Left ventricle myocardium inferior (tissue), 1 donor: ENCODE measurements around the gene FOXL2. TPM values are rescaled to one million over a fixed set of nuclear protein-coding genes. Genes with fewer than 3 reads are reported as not detected.

ENCODE experiments used
- DNase-seq: peaks from one replicate; pipeline ENCODE4 v3.0.0-alpha.2; 2020
- H3K27ac ChIP-seq: fragments of 200-600 bp; replicated peaks from 2 replicates; pipeline ENCODE4 v1.8.0; 2021
- H3K27me3 ChIP-seq: fragments of 200-600 bp; 2 replicates; pipeline ENCODE4 v1.8.0; 2021; ENCODE audit warnings: low read depth
- H3K36me3 ChIP-seq: fragments of 200-600 bp; 2 replicates; pipeline ENCODE4 v1.8.0; 2021
- H3K4me1 ChIP-seq: fragments of 200-600 bp; 2 replicates; pipeline ENCODE4 v1.8.0; 2021
- H3K4me3 ChIP-seq: fragments of 200-600 bp; 2 replicates; pipeline ENCODE4 v1.8.0; 2021; ENCODE audit warnings: mild to moderate bottlenecking, moderate library complexity
- H3K9me3 ChIP-seq: fragments of 200-600 bp; replicated peaks from 2 replicates; pipeline ENCODE4 v1.8.0; 2021
- CTCF ChIP-seq: fragments of 200-600 bp; IDR thresholded peaks from 2 replicates; pipeline ENCODE4 v1.8.0; 2021; ENCODE audit warnings: antibody characterized with exemption, mild to moderate bottlenecking, borderline replicate concordance
- intact Hi-C: fragments of 100-400 bp; cut with micrococcal nuclease; formaldehyde crosslinking; loops from one replicate; pipeline ENCODE4 v1.11.0; 2022
- total RNA-seq: library from RNA; stranded (reverse); fragmentation: NEBNext Ultra II Directional; extraction: Animal tissue kit (Norgen Biotek cat#: 25700); gene quantifications from one replicate; pipeline ENCODE4 v1.2.1, GENCODE V29; 2021
- donor health status: DM: no; HTN: yes; CAD: no; lungs with severe emphysema.

The FOXL2 gene
- total RNA-seq, 1 donor from 2014 or later = not detected

- TF ChIP-seq CTCF = no peak
- Histone ChIP-seq H3K36me3 (no peaks in the 10 kb centered on the region), H3K9me3 (no peaks in the 10 kb centered on the region), H3K4me3 (no peak overlapping the region), H3K27ac (no peak overlapping the region), H3K4me1 (peaks cover 19% of the 10 kb centered on the region), H3K27me3 (no peaks in the 10 kb centered on the region)
- intact Hi-C loops = loop anchor here (5.0 kb wide), 1 partner anchor 222 kb away; no protein-coding TSS in a partner anchor
- no peak for DNase-seq
These were observed 27.6 kb downstream of the FOXL2 start for GRCh38 chr3:138919325-138919724.

- intact Hi-C loops = loop anchor here (5.0 kb wide), 1 partner anchor 220 kb away; no protein-coding TSS in a partner anchor
- no peak overlapping the region for H3K27ac ChIP-seq
- no peak overlapping the region for H3K4me3 ChIP-seq
- H3K36me3 ChIP-seq = no peaks in the 10 kb centered on the region
- H3K27me3 ChIP-seq = no peaks in the 10 kb centered on the region
- DNase-seq = no peak
- no peaks in the 10 kb centered on the region for H3K9me3 ChIP-seq
- peaks cover 19% of the 10 kb centered on the region for H3K4me1 ChIP-seq
- no peak for TF ChIP-seq CTCF
These were observed 30.1 kb downstream of the FOXL2 start for GRCh38 chr3:138916824-138917223.

DNA sequence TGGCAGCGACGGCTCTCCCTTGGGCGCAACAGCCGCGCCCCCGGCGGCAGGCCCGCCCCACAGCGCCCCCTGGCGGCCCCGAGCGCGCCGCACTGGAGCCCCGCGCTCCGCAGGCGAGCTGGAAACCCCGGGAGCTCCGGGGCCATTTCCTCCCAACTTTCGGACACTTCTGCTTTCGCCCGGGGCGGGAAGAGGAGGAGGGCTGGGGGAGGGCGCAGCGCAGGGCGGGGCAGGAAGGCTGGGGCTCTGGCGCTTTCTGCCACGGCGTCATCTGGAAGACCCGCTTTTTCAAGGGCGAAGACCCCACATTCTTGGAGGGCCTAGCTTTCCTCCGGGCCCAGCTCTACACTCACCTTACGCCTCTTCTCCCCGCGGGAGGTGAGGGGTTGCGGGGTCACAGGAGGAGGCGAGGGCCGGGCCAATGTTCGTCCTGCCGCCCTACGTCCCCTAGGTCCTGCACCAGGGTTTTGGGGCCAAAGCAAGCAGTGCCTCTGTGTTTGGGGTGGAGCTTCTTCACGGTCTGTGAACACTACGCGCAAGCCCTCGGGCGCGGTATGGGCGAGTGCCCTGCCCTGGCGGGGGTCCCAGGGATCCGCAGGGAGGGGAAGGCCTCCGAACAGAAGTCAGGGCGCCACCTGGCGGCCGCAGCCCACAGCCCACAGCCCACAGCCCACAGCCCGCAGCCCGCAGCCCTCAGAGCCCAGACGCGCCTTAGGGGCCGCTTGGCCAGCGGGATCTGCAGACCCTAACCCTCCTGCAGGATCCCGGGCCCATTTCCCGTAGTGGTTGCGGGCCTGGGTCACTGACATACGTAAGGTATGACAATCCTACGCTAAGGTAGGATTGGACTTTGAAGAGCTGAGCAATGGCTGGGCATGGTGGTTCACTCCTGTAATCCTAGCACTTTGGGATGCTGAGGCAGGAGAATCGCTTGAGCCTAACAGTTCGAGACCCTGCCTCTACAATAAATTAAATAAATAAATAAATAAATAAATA lies 31.1 kb downstream of the FOXL2 start:
- peak; percentile 80 for TF ChIP-seq CTCF
- Histone ChIP-seq H3K4me3 (peak overlapping the region; percentile 80), H3K36me3 (no peaks in the 10 kb centered on the region), H3K27me3 (no peaks in the 10 kb centered on the region), H3K4me1 (peaks cover 19% of the 10 kb centered on the region), H3K9me3 (no peaks in the 10 kb centered on the region), H3K27ac (peak overlapping the region; percentile 96)
- DNase-seq = peak; percentile 95
- intact Hi-C loops = loop anchor here (5.0 kb wide), 1 partner anchor 218 kb away; no protein-coding TSS in a partner anchor

GRCh38 chr3:138914870-138915502 lies 32.0 kb downstream of the FOXL2 start:
- DNase-seq = no peak
- intact Hi-C loops = loop anchor here (5.0 kb wide), 1 partner anchor 218 kb away; no protein-coding TSS in a partner anchor
- TF ChIP-seq CTCF = no peak
- Histone ChIP-seq H3K9me3 (no peaks in the 10 kb centered on the region), H3K4me1 (peaks cover 19% of the 10 kb centered on the region), H3K27ac (peak overlapping the region; percentile 96), H3K36me3 (no peaks in the 10 kb centered on the region), H3K27me3 (no peaks in the 10 kb centered on the region), H3K4me3 (peak overlapping the region; percentile 80)

- no peak for DNase-seq
- Histone ChIP-seq H3K27ac (no peak overlapping the region), H3K4me1 (peaks cover 19% of the 10 kb centered on the region), H3K36me3 (no peaks in the 10 kb centered on the region), H3K9me3 (no peaks in the 10 kb centered on the region), H3K27me3 (no peaks in the 10 kb centered on the region), H3K4me3 (no peak overlapping the region)
- no peak for TF ChIP-seq CTCF
- intact Hi-C loops = no loop called here
These were observed 33.2 kb downstream of the FOXL2 start for GRCh38 chr3:138913766-138914165.
